ENCODE results near the gene CPA1.

The CPA1 gene

GRCh38 chr7:130356876-130357611, 23.2 kb upstream of the CPA1 start (continued):
- TF ChIP-seq, protein P1, sequence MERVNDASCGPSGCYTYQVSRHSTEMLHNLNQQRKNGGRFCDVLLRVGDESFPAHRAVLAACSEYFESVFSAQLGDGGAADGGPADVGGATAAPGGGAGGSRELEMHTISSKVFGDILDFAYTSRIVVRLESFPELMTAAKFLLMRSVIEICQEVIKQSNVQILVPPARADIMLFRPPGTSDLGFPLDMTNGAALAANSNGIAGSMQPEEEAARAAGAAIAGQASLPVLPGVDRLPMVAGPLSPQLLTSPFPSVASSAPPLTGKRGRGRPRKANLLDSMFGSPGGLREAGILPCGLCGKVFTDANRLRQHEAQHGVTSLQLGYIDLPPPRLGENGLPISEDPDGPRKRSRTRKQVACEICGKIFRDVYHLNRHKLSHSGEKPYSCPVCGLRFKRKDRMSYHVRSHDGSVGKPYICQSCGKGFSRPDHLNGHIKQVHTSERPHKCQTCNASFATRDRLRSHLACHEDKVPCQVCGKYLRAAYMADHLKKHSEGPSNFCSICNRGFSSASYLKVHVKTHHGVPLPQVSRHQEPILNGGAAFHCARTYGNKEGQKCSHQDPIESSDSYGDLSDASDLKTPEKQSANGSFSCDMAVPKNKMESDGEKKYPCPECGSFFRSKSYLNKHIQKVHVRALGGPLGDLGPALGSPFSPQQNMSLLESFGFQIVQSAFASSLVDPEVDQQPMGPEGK (tag by site-specific recombination; IDR thresholded peaks at IDR 0.05), result peak; percentile 56
- TF ChIP-seq TSHZ1 (tag by site-specific recombination; IDR thresholded peaks at IDR 0.05; ENCODE audit: borderline replicate concordance) (no peak), ZNF274 (IDR thresholded peaks at IDR 0.05; ENCODE audit: low read length) (no peak), ZNF274 (tag by site-specific recombination; IDR thresholded peaks at IDR 0.05; ENCODE audit: borderline replicate concordance) (no peak), ZNF280C (tag by site-specific recombination; IDR thresholded peaks at IDR 0.05) (no peak), ZXDB (tag by site-specific recombination; IDR thresholded peaks at IDR 0.05) (0 out of 2 replicates have a peak, but pooled peaks have one; percentile 30), ZNF791 (tag by site-specific recombination; IDR thresholded peaks at IDR 0.05) (no peak), ZNF138 (tag by site-specific recombination; IDR thresholded peaks at IDR 0.05; ENCODE audit: borderline replicate concordance) (no peak), TCF7L2 (IDR thresholded peaks at IDR 0.05; ENCODE audit: borderline replicate concordance, low read depth, low read length) (no peak), ZBTB1 (tag by site-specific recombination; IDR thresholded peaks at IDR 0.05) (no peak), ZNF2 (tag by site-specific recombination; IDR thresholded peaks at IDR 0.05) (no peak), HIC1 (tag by site-specific recombination; IDR thresholded peaks at IDR 0.05) (0 out of 2 replicates have a peak, but pooled peaks have one; percentile 42), ZNF571 (tag by site-specific recombination; IDR thresholded peaks at IDR 0.05) (no peak), ZNF146 (tag by site-specific recombination; IDR thresholded peaks at IDR 0.05) (no peak), ZNF621 (tag by site-specific recombination; IDR thresholded peaks at IDR 0.05) (no peak), ZNF324 (tag by site-specific recombination; IDR thresholded peaks at IDR 0.05) (0 out of 2 replicates have a peak, but pooled peaks have one; percentile 36), YY1 (tag by site-specific recombination; IDR thresholded peaks at IDR 0.05) (no peak), ZNF10 (tag by site-specific recombination; IDR thresholded peaks at IDR 0.05) (no peak), ZNF121 (tag by site-specific recombination; IDR thresholded peaks at IDR 0.05) (no peak), ZFHX2 (tag by site-specific recombination; conservative IDR thresholded peaks at IDR 0.05) (no peak), ZFP69B (tag by site-specific recombination; IDR thresholded peaks at IDR 0.05) (no peak), ZNF473 (tag by site-specific recombination; IDR thresholded peaks at IDR 0.05) (no peak), ZNF596 (tag by site-specific recombination; IDR thresholded peaks at IDR 0.05) (no peak), TRIM28 (IDR thresholded peaks at IDR 0.05; ENCODE audit: borderline replicate concordance, low read length) (no peak), ZNF830 (tag by site-specific recombination; IDR thresholded peaks at IDR 0.05; ENCODE audit: low read depth) (no peak)
- TF ChIP-seq, protein P2, sequence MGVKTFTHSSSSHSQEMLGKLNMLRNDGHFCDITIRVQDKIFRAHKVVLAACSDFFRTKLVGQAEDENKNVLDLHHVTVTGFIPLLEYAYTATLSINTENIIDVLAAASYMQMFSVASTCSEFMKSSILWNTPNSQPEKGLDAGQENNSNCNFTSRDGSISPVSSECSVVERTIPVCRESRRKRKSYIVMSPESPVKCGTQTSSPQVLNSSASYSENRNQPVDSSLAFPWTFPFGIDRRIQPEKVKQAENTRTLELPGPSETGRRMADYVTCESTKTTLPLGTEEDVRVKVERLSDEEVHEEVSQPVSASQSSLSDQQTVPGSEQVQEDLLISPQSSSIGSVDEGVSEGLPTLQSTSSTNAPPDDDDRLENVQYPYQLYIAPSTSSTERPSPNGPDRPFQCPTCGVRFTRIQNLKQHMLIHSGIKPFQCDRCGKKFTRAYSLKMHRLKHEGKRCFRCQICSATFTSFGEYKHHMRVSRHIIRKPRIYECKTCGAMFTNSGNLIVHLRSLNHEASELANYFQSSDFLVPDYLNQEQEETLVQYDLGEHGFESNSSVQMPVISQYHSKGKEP (tag by site-specific recombination; IDR thresholded peaks at IDR 0.05), result 0 out of 2 replicates have a peak, but pooled peaks have one; percentile 44
- TF ChIP-seq, protein P3, sequence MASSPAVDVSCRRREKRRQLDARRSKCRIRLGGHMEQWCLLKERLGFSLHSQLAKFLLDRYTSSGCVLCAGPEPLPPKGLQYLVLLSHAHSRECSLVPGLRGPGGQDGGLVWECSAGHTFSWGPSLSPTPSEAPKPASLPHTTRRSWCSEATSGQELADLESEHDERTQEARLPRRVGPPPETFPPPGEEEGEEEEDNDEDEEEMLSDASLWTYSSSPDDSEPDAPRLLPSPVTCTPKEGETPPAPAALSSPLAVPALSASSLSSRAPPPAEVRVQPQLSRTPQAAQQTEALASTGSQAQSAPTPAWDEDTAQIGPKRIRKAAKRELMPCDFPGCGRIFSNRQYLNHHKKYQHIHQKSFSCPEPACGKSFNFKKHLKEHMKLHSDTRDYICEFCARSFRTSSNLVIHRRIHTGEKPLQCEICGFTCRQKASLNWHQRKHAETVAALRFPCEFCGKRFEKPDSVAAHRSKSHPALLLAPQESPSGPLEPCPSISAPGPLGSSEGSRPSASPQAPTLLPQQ (tag by site-specific recombination; IDR thresholded peaks at IDR 0.05), result no peak

Measured in HEK293 (cell line).